PC-9 (cell line): ENCODE measurements around the gene DHPS. TPM values are rescaled to one million over a fixed set of nuclear protein-coding genes. Genes with fewer than 3 reads are reported as not detected.

Experiments
- BruUV-seq: library from RNA; stranded (reverse); fragments of 400-500 nt; replicated peaks from 2 replicates; lab custom pipeline; 2021; lab: Mats Ljungman, UMichigan
- CTCF ChIA-PET: fragments of 300-600 bp; sonication (Branson Sonifier 250); formaldehyde crosslinking; loops from one replicate; lab custom pipeline; 2022; ENCODE audit warnings: antibody characterized with exemption; lab: Charles Lee
- POLR2A ChIA-PET: fragments of 300-600 bp; sonication (Branson Sonifier 250); formaldehyde crosslinking; loops from one replicate; lab custom pipeline; 2022; ENCODE audit warnings: antibody characterized with exemption; ENCODE audit not compliant: unreplicated experiment; lab: Charles Lee
- DNase-seq, 2 experiments: peaks; one replicate each; pipeline versions ENCODE4 v3.0.0 to v3.0.0-alpha.2; 2015 to 2022; ENCODE audit warnings: mixed read lengths in 1 of 2
- H2AFZ ChIP-seq: fragments of 200-600 bp; sonication (generic); 2 replicates; pipeline ENCODE4 v1.8.1; 2017; ENCODE audit warnings: antibody characterized with exemption
- H3F3A ChIP-seq: fragments of 200-600 bp; sonication (generic); 2 replicates; pipeline ENCODE4 v1.8.1; 2017; ENCODE audit warnings: antibody characterized with exemption, mild to moderate bottlenecking, low read depth; ENCODE audit not compliant: insufficient read depth
- H3K27ac ChIP-seq: fragments of 200-600 bp; sonication (generic); 2 replicates; pipeline ENCODE4 v1.6.1; 2016; ENCODE audit warnings: mixed run types
- H3K27me3 ChIP-seq: fragments of 200-600 bp; sonication (generic); 2 replicates; pipeline ENCODE4 v1.6.1; 2016; ENCODE audit warnings: low read depth, mixed run types; ENCODE audit not compliant: insufficient read depth
- H3K36me3 ChIP-seq: fragments of 200-600 bp; sonication (generic); 2 replicates; pipeline ENCODE4 v1.6.1; 2016; ENCODE audit warnings: low read depth, mixed run types
- H3K4me1 ChIP-seq: fragments of 200-600 bp; sonication (generic); replicated peaks from 2 replicates; pipeline ENCODE4 v1.6.1; 2016; ENCODE audit warnings: mixed run types; ENCODE audit not compliant: insufficient read depth
- H3K4me2 ChIP-seq: fragments of 200-600 bp; sonication (generic); 2 replicates; pipeline ENCODE4 v1.6.1; 2017; ENCODE audit warnings: mixed run types
- H3K4me3 ChIP-seq: fragments of 200-600 bp; sonication (generic); 2 replicates; pipeline ENCODE4 v1.6.1; 2016; ENCODE audit warnings: mixed run types
- H3K79me2 ChIP-seq: fragments of 200-600 bp; sonication (generic); 2 replicates; pipeline ENCODE4 v1.6.1; 2017; ENCODE audit warnings: low read depth, mixed run types
- H3K9me2 ChIP-seq: fragments of 200-600 bp; sonication (generic); 2 replicates; pipeline ENCODE4 v1.8.1; 2017; ENCODE audit warnings: mild to moderate bottlenecking; ENCODE audit not compliant: insufficient read depth
- H3K9me3 ChIP-seq: fragments of 200-600 bp; sonication (generic); 2 replicates; pipeline ENCODE4 v1.8.1; 2016; ENCODE audit warnings: low read depth; ENCODE audit not compliant: insufficient read depth
- H4K20me1 ChIP-seq: fragments of 200-600 bp; sonication (generic); 2 replicates; pipeline ENCODE4 v1.8.1; 2017; ENCODE audit not compliant: insufficient read depth
- CTCF ChIP-seq: fragments of 200-600 bp; sonication (generic); conservative IDR thresholded peaks from 2 replicates; pipeline ENCODE4 v1.6.1; 2017; ENCODE audit warnings: mixed run types, antibody characterized with exemption, mild to moderate bottlenecking, moderate library complexity
- EZH2 ChIP-seq: fragments of 200-600 bp; sonication (generic); IDR thresholded peaks from 2 replicates; pipeline ENCODE4 v1.8.0; 2017; ENCODE audit warnings: antibody characterized with exemption, low read depth
- intact Hi-C: fragments of 100-400 bp; cut with micrococcal nuclease; formaldehyde crosslinking; loops from one replicate; pipeline ENCODE4 v1.10.0; 2022; ENCODE audit not compliant: unreplicated experiment
- total RNA-seq: library from RNA; stranded (reverse); gene quantifications from 2 replicates; pipeline ENCODE4 v1.2.3, GENCODE V29; 2021

The DHPS gene
- total RNA-seq, 1 experiment from 2014 or later, result 106 TPM

GRCh38 chr19:12628040-12629022 is 53.3 kb downstream of the DHPS start:
- peak in 1 of 2 experiments; percentile 59 for DNase-seq
- Histone ChIP-seq H3K4me3 (peak overlapping the region; percentile 17; the same call in 1 of the 2 replicates), H3K4me2 (no peak overlapping the region), H3K9me2 (no peaks in the 10 kb centered on the region), H3K36me3 (peaks cover 73% of the 10 kb centered on the region), H3K27ac (no peak overlapping the region), H3F3A (peaks cover 54% of the 10 kb centered on the region), H3K27me3 (no peaks in the 10 kb centered on the region), H2AFZ (no peak overlapping the region), H4K20me1 (no peaks in the 10 kb centered on the region), H3K79me2 (no peaks in the 10 kb centered on the region), H3K9me3 (peaks cover 89% of the 10 kb centered on the region), H3K4me1 (no peaks in the 10 kb centered on the region)
- intact Hi-C loops, result no loop called here
- TF ChIP-seq EZH2 (no peak), CTCF (no peak)
- ChIA-PET POLR2A (no interaction called here), CTCF (no interaction called here)
- no TSS peak for BruUV-seq

GRCh38 chr19:12626958-12627357 is 54.7 kb downstream of the DHPS start:
- Histone ChIP-seq H3K9me3 (peaks cover 86% of the 10 kb centered on the region), H2AFZ (no peak overlapping the region), H3K9me2 (no peaks in the 10 kb centered on the region), H3K79me2 (0 out of 2 replicates have a peak, but pooled peaks cover 11% of the 10 kb centered on the region), H3K27me3 (no peaks in the 10 kb centered on the region), H4K20me1 (no peaks in the 10 kb centered on the region), H3K4me1 (no peaks in the 10 kb centered on the region), H3K4me2 (no peak overlapping the region), H3K27ac (no peak overlapping the region), H3F3A (peaks cover 44% of the 10 kb centered on the region), H3K36me3 (peaks cover 83% of the 10 kb centered on the region), H3K4me3 (peak overlapping the region; percentile 18; the same call in 1 of the 2 replicates)
- no TSS peak for BruUV-seq
- ChIA-PET CTCF (no interaction called here), POLR2A (no interaction called here)
- TF ChIP-seq EZH2, result no peak
- no peak for TF ChIP-seq CTCF
- intact Hi-C loops, result no loop called here
- DNase-seq, result no peak

Other genes with a start within 250 kb of the DHPS start
- gene ZNF443, start 240.9 kb downstream of the DHPS start, total RNA-seq, result 3.3 and 3.5 TPM in 2 replicates
- gene ZNF709, start 197.1 kb downstream of the DHPS start, total RNA-seq, result 1.6 and 1.8 TPM in 2 replicates
- gene ZNF564, start 130.4 kb downstream of the DHPS start, total RNA-seq, result 8.3 and 14.8 TPM in 2 replicates
- gene ZNF490, start 71.1 kb downstream of the DHPS start, total RNA-seq, result 7.5 and 8.9 TPM in 2 replicates
- 22.4 and 27.7 TPM in 2 replicates for gene ZNF791, start 71.0 kb downstream of the DHPS start, total RNA-seq
- 41.5 and 48.2 TPM in 2 replicates for gene MAN2B1, start 15.1 kb downstream of the DHPS start, total RNA-seq
- 12.9 and 21.2 TPM in 2 replicates for gene WDR83, start 15.1 kb downstream of the DHPS start, total RNA-seq
- gene GNG14, start 6.1 kb upstream of the DHPS start, total RNA-seq, result not detected in 2 replicates
- gene FBXW9, start 14.8 kb upstream of the DHPS start, total RNA-seq, result 21.0 and 21.9 TPM in 2 replicates
- gene TNPO2, start 42.1 kb upstream of the DHPS start, total RNA-seq, result 67.4 and 77.5 TPM in 2 replicates
- gene TRIR, start 52.8 kb upstream of the DHPS start, total RNA-seq, result 173 and 194 TPM in 2 replicates
- gene GET3, start 55.6 kb upstream of the DHPS start, total RNA-seq, result 72.8 and 81.9 TPM in 2 replicates
- gene BEST2, start 69.9 kb upstream of the DHPS start, total RNA-seq, result not detected in 2 replicates
- 109 and 127 TPM in 2 replicates for gene HOOK2, start 93.7 kb upstream of the DHPS start, total RNA-seq
- gene JUNB, start 109.6 kb upstream of the DHPS start, total RNA-seq, result 70.7 and 87.0 TPM in 2 replicates
- gene PRDX2, start 119.9 kb upstream of the DHPS start, total RNA-seq, result 268 and 271 TPM in 2 replicates
- gene THSD8, start 120.2 kb upstream of the DHPS start, total RNA-seq, result 28.8 and 30.0 TPM in 2 replicates
- 38.6 and 60.4 TPM in 2 replicates for gene RNASEH2A, start 124.7 kb upstream of the DHPS start, total RNA-seq
- gene RTBDN, start 152.7 kb upstream of the DHPS start, total RNA-seq, result 0.78 and 1.0 TPM in 2 replicates
- gene MAST1, start 156.6 kb upstream of the DHPS start, total RNA-seq, result 11.4 and 11.9 TPM in 2 replicates
- gene DNASE2, start 199.6 kb upstream of the DHPS start, total RNA-seq, result 68.4 and 81.0 TPM in 2 replicates
- gene KLF1, start 205.3 kb upstream of the DHPS start, total RNA-seq, result 0.22 and 0.25 TPM in 2 replicates
- gene GCDH, start 209.3 kb upstream of the DHPS start, total RNA-seq, result 23.2 and 27.8 TPM in 2 replicates
- 2.1 and 2.6 TPM in 2 replicates for gene SYCE2, start 237.4 kb upstream of the DHPS start, total RNA-seq